Stimulated activated CD4-positive, alpha-beta T cell treated with anti-CD3 and anti-CD28 coated beads, Interleukin-12 subunit alpha, Interleukin-12 subunit beta, amount 100 ng/mL, for 48 hours (primary cell): ENCODE measurements around the gene FLYWCH1.

Source experiments
- DNase-seq, 3 donors: peaks; one replicate each; pipeline ENCODE4 v3.0.0-alpha.2; 2020; ENCODE audit warnings: low read depth in 2 of 3, low spot score in 1 of 3

The FLYWCH1 gene

GRCh38 chr16:2899564-2900072 is 12.1 kb upstream of the FLYWCH1 start:
- DNase-seq = no peak

GRCh38 chr16:2900526-2901075 is 11.1 kb upstream of the FLYWCH1 start:
- DNase-seq = no peak

- no peak for DNase-seq
These were observed 9.2 kb upstream of the FLYWCH1 start for GRCh38 chr16:2902337-2903130.

GRCh38 chr16:2904100-2904921 is 7.4 kb upstream of the FLYWCH1 start:
- peak; percentile 65 to 73 (median 65) for DNase-seq

- DNase-seq = no peak
These were observed 6.8 kb upstream of the FLYWCH1 start for GRCh38 chr16:2904922-2905240.

GRCh38 chr16:2905241-2905987 is 6.3 kb upstream of the FLYWCH1 start:
- peak; percentile 98 to 99 (median 99) for DNase-seq

DNA sequence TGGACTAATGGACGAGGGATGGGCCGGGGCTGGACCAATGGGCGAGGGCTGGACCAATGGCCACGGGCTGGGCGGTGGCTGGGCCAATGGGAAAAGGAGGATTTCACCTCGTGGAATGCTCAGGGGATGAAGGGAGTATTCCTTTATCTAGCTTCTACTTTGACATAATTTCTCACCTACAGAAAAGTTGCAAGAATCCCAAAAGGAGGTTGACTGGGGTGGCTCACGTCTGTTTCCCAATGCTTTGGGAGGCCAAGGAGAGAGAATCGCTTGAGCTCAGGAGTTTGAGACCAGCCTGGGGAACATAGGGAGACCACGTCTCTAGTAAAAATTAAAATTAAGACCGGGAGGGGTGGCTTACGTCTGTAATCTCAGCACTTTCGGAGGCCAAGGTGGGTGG is 5.7 kb upstream of the FLYWCH1 start:
- DNase-seq = no peak

- DNase-seq = peak in 2 of 3 donors; percentile 35 to 39
These were observed 4.5 kb upstream of the FLYWCH1 start for GRCh38 chr16:2907084-2907753.

DNA sequence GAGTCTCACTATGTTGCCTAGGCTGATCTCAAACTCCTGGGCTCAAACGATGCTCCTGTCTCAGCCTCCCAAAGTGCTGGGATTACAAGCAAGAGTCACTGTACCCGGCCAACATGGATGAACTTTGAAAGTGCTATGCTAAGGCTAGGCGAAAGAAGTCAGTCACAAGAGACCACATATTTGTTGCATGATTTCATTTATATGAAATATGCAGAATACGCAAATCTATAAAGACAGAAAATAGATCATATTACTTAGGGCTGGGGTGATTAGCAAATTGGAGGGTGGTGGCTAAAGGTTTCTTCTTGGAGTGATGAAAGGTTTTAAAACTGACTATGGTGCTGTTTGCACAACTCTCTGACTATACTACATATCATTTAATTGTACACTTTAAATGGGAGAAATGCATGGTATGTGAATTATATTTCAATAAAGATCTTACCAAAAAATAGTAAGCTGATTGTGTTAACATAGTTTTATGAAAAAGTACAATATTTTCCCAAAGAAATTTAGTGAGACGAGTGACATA is 1.2 kb upstream of the FLYWCH1 start:
- DNase-seq = no peak

DNA sequence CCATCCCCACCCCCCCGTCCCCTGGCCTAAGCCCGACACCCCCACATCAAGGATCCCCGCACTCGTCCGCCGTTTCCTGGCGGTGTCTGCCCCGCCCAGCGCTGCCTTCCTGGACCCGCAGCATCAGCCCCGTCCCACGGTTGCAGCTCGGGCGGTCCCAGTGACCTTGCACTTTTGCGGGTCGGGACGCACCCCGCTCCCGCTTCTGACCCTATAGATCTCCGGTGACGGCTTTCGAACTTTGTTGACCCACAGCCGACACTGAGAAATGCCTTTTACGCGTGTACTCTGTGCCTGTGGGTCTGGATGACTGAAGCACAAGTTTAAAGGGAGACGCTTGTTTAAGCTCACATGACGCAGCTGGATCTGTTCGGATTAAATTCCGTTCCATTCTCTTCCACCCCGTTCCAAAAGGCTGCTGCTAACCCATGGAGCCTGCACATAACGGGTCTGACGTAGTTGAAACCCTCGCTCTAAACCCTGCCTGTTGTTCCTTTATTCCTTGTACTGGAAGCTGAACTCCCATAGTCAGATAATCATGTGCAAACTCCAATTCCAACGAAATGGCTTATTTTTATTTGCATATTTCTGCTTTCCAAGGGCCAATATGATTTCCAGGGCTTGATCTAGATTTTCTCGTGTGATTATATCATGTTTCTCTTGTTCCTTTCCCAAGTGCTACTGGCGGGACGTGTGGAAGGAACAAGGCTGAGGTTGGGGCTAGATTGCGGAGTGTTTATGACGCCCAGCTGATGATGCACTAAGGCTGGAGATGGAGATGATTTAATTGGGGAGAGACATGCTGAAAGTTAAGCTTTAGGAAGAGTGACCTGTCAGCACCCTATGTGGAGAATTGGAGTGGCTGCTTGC is 834 bp downstream of the FLYWCH1 start:
- peak in 1 of 3 donors; percentile 16 for DNase-seq

GRCh38 chr16:2913603-2914002 is 1.9 kb downstream of the FLYWCH1 start:
- no peak for DNase-seq

- DNase-seq = no peak
These were observed 2.5 kb downstream of the FLYWCH1 start for GRCh38 chr16:2914233-2914632.

DNA sequence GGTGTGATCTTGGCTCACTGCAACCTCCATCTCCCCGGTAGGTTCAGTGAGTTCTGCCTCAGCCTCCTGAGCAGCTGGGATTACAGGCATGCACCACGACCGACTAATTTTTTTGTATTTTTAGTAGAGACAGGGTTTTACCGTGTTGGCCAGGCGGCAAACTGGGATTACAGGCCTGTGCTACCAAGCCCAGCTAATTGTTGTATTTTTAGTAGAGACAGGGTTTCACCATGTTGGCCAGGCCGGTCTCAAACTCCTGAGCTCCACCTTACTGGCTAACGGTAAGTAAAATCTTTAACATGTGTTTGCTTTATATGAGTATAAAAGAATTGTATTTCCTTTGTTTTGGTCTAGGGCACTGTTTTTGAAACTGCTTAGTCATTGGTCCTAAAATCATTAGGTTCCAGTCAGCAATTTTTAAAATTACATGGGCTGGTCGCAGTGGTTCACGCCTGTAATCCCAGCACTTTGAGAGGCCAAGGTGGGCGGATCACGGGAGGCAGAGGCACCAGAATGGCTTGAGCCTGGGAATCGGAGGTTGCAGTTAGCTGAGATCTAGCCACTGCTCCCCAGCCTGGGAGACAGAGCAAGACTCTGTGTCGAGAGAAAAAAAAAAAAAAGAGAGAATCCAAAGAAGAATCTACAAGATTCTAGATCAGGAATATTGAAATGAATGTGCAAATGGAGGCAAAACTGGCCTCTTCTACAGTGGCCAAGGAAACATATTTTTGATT is 3.6 kb downstream of the FLYWCH1 start:
- DNase-seq = no peak

DNA sequence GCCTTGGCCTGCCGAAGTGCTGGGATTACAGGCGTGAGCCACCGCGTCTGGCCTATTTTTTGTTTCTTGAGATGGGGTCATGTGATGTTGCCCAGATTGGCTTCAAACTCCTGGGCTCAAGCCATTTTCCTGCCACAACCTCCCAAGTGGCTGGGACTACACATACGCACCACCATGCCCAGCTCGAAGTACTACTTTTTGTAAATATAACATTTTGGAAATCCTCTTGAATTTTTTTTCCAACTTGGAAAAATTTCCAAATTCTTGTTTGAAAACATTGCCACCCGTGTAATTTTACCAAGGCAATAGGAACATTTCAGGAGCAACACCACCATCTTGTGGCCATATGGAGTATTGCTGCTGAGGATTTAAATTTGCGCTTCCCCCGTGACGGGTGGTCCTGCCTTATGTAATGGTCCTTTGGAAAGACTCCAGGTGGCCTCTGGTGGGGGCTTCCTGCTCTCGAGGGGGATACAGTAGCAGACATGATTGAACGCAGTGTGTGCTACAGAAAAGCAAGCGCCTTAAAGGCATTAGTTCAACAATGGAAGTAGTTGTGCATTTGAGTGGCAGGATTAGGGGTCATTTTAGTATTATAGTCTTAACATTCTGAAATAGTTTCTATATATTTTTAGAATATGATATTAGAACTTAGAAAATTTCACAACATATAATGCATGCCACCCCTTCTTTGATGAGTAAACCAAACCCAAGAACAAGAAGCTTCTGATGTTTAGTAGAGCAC is 8.0 kb downstream of the FLYWCH1 start:
- peak in 2 of 3 donors; percentile 39 to 74 for DNase-seq

DNA sequence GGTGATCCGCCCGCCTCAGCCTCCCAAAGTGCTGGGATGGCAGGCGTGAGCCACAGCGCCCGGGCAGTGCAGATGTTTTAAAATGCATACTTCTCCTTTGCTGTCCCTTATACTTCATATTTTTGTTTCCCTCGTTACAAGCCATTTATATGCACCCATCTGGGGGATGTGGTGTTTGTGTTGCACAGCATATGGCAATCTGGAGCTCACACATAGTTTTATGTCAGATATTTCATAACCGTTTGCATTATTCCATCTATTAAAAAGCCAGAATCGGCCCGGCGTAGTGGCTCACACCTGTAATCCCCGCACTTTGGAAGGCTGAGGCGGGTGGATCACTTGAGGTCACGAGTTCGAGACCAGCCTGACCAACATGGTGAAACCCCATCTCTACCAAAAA is 11.8 kb downstream of the FLYWCH1 start:
- DNase-seq = no peak

GRCh38 chr16:2924901-2925755 is 13.4 kb downstream of the FLYWCH1 start:
- no peak for DNase-seq
